ENCODE data around the gene DMRT1.

DNA sequence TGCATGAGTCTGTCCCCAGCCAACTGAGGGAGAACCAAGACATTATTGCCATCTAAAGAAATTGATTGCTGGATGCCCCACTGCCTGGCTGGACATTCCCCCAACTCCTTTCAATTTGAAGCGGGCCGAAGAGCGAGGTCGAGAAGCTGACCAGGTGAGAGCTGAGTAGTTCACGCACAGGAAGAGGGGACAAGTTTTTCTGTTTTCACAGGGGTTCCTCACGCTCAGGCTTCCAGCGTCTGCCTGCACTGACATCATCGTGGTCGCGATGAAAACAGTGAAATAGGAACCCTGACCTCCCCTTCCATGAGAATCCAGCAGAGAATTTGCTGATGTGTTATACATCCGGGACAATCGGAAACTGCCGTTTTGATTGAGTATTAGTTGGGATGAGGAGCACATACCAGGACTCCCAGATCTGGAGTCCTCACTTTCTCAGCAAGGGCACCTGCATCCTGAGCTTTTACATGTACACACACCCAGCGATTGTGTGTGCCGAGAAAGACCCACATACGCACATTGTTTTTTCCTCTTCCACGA lies 131.9 kb downstream of the DMRT1 start:
- TF ChIP-seq, protein P1, sequence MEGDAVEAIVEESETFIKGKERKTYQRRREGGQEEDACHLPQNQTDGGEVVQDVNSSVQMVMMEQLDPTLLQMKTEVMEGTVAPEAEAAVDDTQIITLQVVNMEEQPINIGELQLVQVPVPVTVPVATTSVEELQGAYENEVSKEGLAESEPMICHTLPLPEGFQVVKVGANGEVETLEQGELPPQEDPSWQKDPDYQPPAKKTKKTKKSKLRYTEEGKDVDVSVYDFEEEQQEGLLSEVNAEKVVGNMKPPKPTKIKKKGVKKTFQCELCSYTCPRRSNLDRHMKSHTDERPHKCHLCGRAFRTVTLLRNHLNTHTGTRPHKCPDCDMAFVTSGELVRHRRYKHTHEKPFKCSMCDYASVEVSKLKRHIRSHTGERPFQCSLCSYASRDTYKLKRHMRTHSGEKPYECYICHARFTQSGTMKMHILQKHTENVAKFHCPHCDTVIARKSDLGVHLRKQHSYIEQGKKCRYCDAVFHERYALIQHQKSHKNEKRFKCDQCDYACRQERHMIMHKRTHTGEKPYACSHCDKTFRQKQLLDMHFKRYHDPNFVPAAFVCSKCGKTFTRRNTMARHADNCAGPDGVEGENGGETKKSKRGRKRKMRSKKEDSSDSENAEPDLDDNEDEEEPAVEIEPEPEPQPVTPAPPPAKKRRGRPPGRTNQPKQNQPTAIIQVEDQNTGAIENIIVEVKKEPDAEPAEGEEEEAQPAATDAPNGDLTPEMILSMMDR (IDR thresholded peaks at IDR 0.05), result no peak
- TF ChIP-seq POLR2A (IDR thresholded peaks at IDR 0.05), result no peak

Measured in heart left ventricle (tissue), 13 donors.